ENCODE measurements around the gene PARD3B. TPM values are rescaled to one million over a fixed set of nuclear protein-coding genes. Genes with fewer than 3 reads are reported as not detected.

Gene PARD3B
- total and polyA plus RNA-seq, 2 of the 13 experiments (the other 11 are each of a cell fraction or from before 2014, with no cell fraction given), result 0.71 to 2.3 TPM

GRCh38 chr2:205220559-205220958 lies 675.3 kb downstream of the PARD3B start (continued):
- TF ChIP-seq SOX13 (IDR thresholded peaks at IDR 0.05) (no peak), SOX13 (CRISPR knock-in tag; conservative IDR thresholded peaks at IDR 0.05 in 1 of 2, IDR thresholded peaks at IDR 0.05 in 1 of 2) (peak in 1 of 2 experiments; percentile 52; a peak in 1 of 4 replicates), NR2F2 (IDR thresholded peaks at IDR 0.05; ENCODE audit: borderline replicate concordance, low read depth) (peak; percentile 61; the same call in 1 of the 2 replicates), NR2F6 (IDR thresholded peaks at IDR 0.05) (peak; percentile 54), NR2F6 (CRISPR knock-in tag; IDR thresholded peaks at IDR 0.05) (peak; percentile 39; the same call in 1 of the 2 replicates), HNF4A (CRISPR knock-in tag; IDR thresholded peaks at IDR 0.05) (0 out of 2 replicates have a peak, but pooled peaks have one; percentile 18)

- Histone ChIP-seq H3K9ac (ENCODE audit: insufficient read depth, low read depth, low read length) (no peak overlapping the region), H3K4me1 (ENCODE audit: insufficient read depth, low read length) (peaks cover 7% of the 10 kb centered on the region), H3K27ac (ENCODE audit: extremely low read length, insufficient read depth, low read length) (no peak overlapping the region), H3K9me3 (ENCODE audit: low read length) (peaks cover 32% of the 10 kb centered on the region), H2AFZ (ENCODE audit: low read length) (no peak overlapping the region), H3K36me3 (replicated peaks in 1 of 2; ENCODE audit: control insufficient read depth in 1 of 2, insufficient read depth in 2 of 2, low read length in 2 of 2) (no peaks in the 10 kb centered on the region), H3K4me2 (ENCODE audit: low read depth, low read length) (no peak overlapping the region), H3K4me3 (replicated peaks in 1 of 3; ENCODE audit: insufficient read depth in 1 of 3, low read depth in 2 of 3, low read length in 3 of 3) (no peak overlapping the region), H3K79me2 (ENCODE audit: insufficient read depth, low read length) (no peaks in the 10 kb centered on the region), H4K20me1 (ENCODE audit: insufficient read depth, low read length) (no peaks in the 10 kb centered on the region), H3K27me3 (ENCODE audit: control insufficient read depth in 1 of 2, insufficient read depth in 2 of 2, low read length in 2 of 2) (no peaks in the 10 kb centered on the region)
- intact Hi-C loops (cut with micrococcal nuclease; ENCODE audit: unreplicated experiment), result no loop called here
- 4% methylated on average over 3 of the region's 3 CpGs for WGBS (ENCODE audit: low lambda C conversion rate)
- FAIRE-seq (no peak), ATAC-seq (peak; percentile 93), DNase-seq (ENCODE audit: low spot score) (peak; percentile 49)
- ChIA-PET POLR2A (no interaction called here), CTCF (ENCODE audit: low intra/inter-chr PET ratio, low total read pairs) (no interaction called here)
- in situ Hi-C loops (cut with HindIII; ENCODE audit: extremely low pct_ligation_motif_present, low pct_unique_long_range_greater_than_20kb), result no loop called here
- no TSS peak for BruUV-seq (replicated peaks)
- TF ChIP-seq HOMEZ (CRISPR knock-in tag; IDR thresholded peaks at IDR 0.05; ENCODE audit: low read depth) (peak; percentile 70; the same call in 1 of the 2 replicates), GFI1 (CRISPR knock-in tag; IDR thresholded peaks at IDR 0.05; ENCODE audit: borderline replicate concordance) (peak; percentile 81; the same call in 1 of the 2 replicates), HOXA5 (CRISPR knock-in tag; IDR thresholded peaks at IDR 0.05) (no peak), ARID5B (CRISPR knock-in tag; IDR thresholded peaks at IDR 0.05) (peak; percentile 52; the same call in 1 of the 2 replicates), ZNF7 (CRISPR knock-in tag; IDR thresholded peaks at IDR 0.05) (peak; percentile 56; the same call in 1 of the 2 replicates), EP300 (IDR thresholded peaks at IDR 0.05; ENCODE audit: low read depth in 2 of 2, low read length in 2 of 2) (0 out of 4 replicates have a peak, but pooled peaks of 1 of the 2 experiments have one; percentile 12), EP300 (CRISPR knock-in tag; IDR thresholded peaks at IDR 0.05; ENCODE audit: borderline replicate concordance) (no peak), GATAD2A (CRISPR knock-in tag; IDR thresholded peaks at IDR 0.05) (0 out of 2 replicates have a peak, but pooled peaks have one; percentile 26), MLX (CRISPR knock-in tag; IDR thresholded peaks at IDR 0.05) (no peak), ZBTB46 (CRISPR knock-in tag; IDR thresholded peaks at IDR 0.05; ENCODE audit: borderline replicate concordance) (no peak), ZNF775 (CRISPR knock-in tag; IDR thresholded peaks at IDR 0.05; ENCODE audit: borderline replicate concordance) (no peak)
Measured at GRCh38 chr2:205232086-205232485, 686.8 kb downstream of the PARD3B start.

All from HepG2 (cell line).